SK-MEL-5 (cell line): ENCODE measurements around the gene CADPS. TPM values are rescaled to one million over a fixed set of nuclear protein-coding genes. Genes with fewer than 3 reads are reported as not detected.

Experiments used
- DNase-seq: peaks from one replicate; pipeline ENCODE4 v3.0.0-alpha.2; 2016; ENCODE audit warnings: low read depth, low spot score
- in situ Hi-C: cut with HindIII; loops from 2 replicates; pipeline ENCODE4 v1.10.0; 2016; ENCODE audit warnings: low sequenced_read_pairs, high pct_unique_total_duplicates, low pct_unique_long_range_greater_than_20kb
- total RNA-seq: library from RNA; depleted of rRNA; stranded (reverse); fragments of >200 nt; shearing (Covaris generic); gene quantifications from 2 replicates; pipeline ENCODE4 v1.2.3, GENCODE V29; 2014

CADPS gene
- total RNA-seq, 1 experiment from 2014 or later: not detected

DNA sequence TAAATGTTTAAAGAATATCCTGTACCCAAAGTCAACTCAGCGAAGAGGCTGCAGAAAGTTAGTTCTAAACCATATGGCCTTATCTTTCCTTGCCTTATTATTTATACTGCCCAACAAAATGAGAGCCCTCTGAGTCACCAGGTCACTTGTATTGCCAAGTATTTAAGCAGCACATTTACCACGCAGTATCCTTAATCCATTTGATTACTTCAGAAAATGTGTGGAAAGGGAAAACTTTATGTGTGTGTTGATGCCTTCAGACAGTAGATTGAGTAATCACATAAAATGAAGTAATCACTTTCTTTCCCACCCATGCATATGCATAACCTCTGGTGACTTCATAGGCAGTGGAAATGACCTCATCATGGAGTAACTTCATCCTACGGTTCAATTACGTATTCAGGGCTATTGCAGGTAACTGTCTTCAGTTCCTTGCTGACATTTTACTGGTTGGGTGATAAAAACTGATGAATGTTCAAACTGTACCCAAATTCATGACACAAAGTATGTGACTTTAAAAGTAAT, 7.5 kb upstream of the CADPS start:
- DNase-seq: no peak
- in situ Hi-C loops: no loop called here

DNA sequence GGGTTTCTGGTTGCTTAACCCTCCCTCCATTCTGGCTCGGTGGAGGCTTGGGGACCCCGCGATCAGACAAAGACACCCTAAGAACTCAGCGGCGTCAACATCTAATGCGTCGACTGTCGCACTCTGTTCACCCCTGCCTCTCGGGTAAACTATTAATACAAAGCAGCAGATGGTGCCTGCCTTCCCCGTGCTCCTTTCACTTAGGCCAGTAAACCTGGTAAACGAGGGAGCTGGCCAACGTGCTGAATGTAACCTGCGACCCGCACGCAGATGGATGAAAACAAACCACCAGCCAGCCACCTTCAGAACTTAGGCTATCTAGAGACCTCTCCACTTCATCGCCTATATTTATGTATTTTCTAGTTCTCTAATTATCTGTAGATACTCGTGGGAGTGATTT, 848 bp upstream of the CADPS start:
- in situ Hi-C loops: no loop called here

DNA sequence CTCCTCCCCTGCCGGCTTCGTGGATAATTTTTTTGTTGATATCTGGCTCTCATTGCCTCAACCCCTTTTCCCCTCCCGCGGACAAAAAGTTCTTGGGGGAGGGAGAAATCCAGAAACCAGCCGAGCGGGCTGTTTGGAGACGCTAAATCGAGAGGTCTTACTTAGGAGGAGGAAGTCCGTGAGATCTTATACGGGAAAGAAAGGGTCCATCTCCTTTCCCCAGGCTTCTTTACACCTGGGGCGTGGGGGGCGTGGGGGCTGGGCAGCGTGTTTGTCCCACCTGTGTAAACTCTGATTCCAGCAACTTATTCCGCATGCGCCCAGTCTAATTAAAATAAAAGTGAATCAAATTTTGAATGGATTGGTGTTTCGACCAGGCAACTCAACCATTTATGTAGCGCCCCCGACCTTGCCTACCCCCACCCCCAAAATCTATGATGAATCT, 364 bp upstream of the CADPS start:
- in situ Hi-C loops: no loop called here
- DNase-seq: no peak

More for the DNA sequence above, 848 bp upstream of the CADPS start:
- DNase-seq: peak; percentile 55

DNA sequence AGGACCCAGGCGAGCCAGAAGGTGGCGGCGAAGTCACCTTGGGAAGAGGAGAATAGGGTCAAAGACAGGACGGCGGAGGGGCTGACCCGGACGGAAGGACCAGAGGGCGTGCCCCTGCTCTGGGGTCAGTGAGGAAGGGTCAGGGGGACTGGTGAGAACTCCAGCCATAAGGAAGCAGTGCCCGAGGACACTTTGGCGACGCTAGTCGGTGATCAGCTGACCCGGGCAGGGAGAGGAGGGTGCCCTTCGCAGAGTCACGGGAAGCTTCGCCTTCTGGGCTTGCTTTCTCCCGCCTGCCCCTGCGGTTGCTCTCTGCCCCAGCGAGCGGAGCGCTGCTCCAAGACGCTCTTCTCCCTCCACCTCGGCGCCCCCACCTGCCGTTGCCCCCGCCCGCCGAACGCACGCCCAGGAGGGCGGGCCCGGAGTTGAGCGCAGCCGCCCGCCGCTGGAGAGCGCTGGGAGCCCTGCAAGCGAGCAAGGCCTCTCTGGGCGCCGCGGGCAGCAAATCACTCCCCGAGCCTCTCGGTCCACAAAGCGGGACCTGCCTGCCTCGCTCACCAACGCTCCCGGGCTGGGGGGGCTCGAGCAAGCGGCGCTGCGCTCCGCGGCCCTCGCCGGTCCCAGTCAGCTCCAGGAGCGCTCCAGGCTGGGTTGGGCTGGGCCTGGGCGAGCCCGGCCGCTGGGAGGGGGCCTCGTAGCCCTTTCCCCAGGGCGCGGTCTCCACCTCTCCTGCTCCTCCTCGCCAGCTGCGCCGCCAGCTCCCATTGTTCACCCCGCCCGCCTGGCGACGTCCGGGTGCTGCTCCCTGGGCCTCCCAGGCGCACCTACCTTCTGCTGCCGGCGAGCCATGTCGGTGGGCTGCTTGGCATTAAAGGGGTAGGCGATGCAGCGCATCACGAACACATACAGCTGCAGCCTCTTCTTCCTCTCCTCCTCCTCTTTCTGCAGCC, 1.2 kb downstream of the CADPS start:
- peak; percentile 57 for DNase-seq
- in situ Hi-C loops: no loop called here

DNA sequence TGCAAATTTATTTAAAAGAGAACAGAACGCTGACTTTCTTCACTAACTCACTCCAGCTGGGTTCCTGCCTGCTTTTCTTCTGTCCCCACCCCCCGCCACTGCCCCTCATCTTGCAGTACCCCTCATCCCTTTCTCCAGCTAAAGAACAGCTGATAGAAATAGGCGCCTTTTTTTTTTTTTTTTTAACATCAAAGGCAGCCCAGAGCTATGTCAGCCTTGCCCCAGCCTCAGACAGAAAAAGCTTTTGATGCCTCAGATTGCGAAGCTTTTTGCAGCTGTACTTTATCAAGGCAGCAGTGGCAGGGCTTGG, 1.8 kb downstream of the CADPS start:
- no peak for DNase-seq
- in situ Hi-C loops: no loop called here

DNA sequence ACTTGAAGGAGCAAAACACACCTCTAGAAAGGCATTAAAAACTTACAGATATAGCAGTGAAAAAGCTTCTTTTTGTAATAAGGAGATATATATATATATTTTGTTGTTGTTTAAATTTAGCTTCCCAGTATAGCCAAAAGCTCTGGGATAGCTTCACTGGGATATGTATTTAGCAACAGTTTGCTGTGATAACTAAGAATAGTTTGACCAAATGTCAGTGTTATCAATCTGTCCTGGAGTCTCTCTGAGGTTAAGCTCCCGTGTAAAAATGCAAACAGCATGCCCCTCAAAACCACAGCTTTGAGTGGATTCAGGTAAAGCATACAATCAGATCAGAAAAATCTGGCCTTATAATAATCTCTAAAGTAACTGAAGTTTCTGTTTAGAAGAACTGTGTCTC, 2.9 kb downstream of the CADPS start:
- in situ Hi-C loops: no loop called here
- DNase-seq: no peak

DNA sequence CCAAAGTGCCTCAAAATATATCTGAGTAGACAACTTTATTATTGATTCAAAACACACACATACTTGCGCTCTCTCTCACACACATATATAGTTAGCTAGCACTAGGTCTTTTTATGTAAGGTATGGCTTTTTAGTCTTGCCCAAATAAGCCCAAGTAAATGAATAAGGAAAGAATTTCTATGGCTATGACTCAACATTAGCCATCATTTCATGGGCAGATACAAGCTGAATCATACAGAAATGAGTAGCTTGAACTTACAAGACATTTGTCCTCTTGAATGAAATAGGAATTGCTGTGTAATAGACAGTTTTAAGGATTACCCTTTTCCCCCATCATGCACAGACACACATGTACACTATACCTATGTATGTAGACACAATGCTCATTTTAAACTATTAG, 4.9 kb downstream of the CADPS start:
- no peak for DNase-seq
- in situ Hi-C loops: no loop called here

DNA sequence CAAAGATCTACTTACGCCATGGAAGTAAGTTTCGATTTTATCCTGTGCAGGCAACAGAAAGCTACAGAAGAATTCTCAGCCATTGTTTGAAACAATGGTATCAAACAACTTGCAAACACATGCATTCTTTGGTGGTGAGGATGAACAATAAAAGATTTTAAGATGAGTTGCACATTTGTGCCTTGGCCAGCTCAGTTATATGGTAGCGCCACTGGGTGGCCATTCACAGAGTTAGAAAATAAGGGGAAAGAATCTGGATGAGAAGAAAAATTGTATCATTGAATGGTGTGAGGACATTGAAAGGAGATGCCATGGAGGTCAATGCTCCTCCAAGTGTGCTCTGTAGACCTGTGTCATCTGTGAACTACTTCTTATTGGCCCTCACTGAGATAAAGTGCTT, 11.6 kb downstream of the CADPS start:
- in situ Hi-C loops: no loop called here
- DNase-seq: no peak

DNA sequence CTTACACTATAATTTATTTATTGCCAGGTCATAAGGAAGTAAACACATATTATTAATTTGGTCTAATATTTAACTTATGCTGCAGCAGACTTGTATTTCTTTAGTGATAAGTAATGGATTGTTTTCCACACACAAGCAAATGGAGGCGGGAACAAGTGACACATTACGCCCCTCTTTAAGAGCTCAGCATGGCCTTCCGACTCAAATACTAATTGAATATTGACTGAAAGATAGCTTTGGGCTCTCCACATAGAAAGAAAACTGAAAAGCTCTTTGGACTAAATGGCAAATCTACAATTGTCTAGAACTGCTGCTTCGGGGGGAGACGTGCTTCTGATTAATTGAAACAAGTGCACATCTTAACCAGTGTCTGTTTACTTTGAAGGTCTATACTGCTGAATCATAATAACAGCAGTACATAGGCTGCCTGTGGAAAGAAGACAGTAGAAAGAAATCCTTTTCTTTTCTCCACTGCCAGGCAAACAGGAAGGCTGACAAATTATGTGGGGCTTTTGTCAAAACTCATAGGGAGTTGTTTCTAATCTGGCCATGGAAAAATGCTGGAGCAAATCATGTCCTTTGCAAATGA, 15.9 kb downstream of the CADPS start:
- in situ Hi-C loops: no loop called here
- DNase-seq: no peak

DNA sequence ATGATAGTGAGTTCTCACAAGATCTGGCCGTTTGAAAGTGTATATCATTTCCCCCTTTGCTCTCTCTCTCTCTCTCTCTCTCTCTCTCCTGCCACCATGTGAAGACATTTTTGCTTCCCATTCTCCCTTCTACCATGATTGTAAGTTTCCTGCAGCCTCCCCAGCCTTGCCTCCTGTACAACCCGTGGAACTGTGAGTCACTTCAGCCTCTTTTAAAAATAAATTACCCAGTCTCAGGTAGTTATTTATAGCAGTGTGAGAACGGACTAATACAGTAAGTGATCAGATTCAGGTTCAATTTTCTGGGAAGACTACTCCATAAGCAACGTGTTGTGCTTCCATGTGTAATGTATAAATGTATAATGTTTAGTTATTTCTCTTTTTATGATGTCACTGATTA, 29.2 kb downstream of the CADPS start:
- in situ Hi-C loops: no loop called here
- no peak for DNase-seq

DNA sequence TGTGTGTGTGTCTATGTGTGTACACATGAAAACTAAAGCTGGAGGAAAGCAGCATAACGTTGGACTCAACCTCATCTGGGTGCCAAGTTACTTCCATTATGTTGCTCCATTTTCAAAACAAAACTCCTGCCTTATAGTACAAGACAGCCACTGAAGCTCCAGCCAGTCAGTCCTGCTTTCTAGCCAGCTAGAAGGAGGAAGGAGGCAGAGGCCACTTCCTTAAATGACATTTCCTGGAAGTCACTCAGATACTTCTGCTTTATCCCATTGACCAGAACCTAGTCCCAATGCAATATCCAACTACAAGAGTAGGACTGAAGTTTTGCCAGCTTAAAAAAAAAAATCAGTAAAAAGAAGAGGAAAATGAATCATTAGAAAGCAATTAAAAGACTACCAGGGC, 31.7 kb downstream of the CADPS start:
- in situ Hi-C loops: no loop called here
- DNase-seq: no peak

DNA sequence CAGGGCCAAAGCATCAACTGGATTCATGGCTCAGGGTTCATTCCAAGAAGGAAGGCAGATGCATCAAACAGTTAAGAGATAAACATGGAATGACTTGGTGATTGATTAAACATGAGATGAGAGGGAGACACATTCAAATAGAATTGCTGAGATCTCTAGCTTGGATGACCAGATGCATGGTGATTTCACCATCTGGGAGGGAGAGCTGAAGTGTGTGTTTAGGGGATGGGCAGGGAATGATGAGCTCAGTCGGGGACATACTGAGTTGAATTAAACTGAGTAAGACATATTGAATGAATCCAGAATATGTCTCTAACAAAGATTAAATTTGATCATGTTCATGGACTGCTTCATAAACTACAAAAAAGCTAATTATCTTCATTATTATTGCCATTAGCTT, 35.5 kb downstream of the CADPS start:
- no peak for DNase-seq
- in situ Hi-C loops: no loop called here

DNA sequence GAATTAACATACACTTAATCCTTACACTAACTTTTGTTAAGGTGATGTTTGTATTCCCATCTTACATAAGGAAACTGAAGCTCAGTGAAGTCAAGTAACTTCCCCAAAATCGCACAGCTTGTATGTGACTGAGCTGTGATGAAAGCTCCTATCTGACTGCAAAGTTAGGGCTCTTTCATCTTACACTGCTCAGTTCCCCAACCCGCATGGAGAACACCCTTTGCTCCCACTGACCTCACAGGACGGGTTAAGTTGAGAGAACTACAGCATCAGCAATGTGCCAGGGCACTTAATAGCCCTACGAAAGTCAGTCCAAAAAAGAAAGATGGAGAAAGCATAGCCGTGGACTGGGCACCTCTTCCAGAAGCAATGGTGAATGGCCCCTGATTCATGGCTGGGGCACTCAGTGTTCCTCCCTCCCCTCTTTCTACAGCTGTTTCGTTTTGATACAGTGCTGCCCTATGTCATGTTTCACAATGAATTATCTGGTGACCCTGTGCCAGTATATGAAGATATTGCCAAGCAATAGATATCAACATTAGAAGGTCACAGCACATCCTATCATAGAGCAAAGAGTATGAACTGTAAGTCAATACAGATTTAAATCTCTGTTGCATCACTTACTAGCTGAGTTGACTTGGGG, 38.0 kb downstream of the CADPS start:
- in situ Hi-C loops: no loop called here
- no peak for DNase-seq

DNA sequence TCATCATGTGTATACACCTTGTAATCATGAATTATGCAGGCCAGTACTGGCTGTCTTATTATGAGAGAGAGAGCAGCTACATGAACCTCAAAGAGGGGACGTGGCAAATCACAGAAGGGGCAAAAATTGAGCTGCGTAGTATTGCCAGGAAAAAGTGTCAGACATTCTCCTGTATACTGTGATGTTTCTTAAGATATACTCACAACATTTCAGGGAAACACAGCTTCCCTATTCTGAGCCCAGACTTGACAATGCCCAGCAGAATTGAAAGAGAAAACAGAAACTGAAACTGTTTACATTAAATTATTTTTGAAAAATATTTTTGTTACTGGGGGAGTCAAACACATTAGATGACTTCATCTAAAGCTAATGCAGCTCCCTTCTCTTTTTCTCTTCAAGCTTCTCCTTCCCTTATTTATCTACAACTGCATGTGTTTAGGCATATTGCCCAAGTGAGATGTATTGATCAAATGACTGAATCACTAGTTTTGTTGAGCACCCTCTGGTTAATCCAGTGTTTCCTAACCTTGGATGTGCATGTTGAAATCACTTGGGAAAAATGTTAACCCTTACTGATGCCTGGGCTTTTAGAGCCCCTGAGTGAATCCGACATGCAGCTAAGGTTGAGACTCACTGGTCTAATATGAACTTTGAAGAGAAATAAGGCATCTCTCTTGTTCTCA, 39.5 kb downstream of the CADPS start:
- no peak for DNase-seq
- in situ Hi-C loops: no loop called here

DNA sequence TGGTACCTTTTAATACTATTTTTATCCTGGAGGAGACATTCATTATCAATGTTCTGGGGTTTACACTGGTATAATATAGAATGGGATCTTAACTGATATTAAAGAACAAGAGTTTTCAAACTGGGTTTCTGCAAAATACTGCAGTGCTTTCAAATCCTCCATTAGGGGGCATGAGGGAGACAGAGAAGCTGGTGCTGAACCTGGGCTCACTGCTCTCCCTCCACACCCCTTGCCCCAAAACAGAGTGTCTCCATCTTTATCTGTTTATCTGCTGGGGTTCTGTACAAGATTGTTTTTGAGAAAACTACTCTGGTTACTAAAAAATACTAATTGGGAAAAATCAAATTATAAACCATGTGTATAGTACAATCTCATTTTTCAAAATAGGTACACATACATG, 41.7 kb downstream of the CADPS start:
- in situ Hi-C loops: no loop called here
- peak; percentile 54 for DNase-seq

DNA sequence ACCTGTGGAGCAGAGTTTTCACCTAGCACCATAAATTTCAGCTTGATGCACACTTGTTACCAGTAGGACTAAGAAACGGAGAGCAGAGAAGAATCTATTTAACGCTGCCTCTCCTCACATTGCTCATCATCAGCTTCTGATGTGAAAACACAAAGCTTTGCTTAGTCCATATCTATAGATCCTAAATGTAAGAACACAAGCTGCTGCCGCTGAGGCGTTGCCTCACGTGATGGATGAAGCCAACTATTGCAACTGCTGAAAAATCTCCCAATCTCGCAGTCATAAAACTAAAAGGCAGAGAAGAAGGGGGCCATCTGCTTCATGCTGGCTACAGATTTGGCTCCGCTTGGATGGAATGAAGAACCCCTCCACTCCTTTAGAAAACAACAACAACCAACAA, 42.7 kb downstream of the CADPS start:
- DNase-seq: no peak
- in situ Hi-C loops: no loop called here

DNA sequence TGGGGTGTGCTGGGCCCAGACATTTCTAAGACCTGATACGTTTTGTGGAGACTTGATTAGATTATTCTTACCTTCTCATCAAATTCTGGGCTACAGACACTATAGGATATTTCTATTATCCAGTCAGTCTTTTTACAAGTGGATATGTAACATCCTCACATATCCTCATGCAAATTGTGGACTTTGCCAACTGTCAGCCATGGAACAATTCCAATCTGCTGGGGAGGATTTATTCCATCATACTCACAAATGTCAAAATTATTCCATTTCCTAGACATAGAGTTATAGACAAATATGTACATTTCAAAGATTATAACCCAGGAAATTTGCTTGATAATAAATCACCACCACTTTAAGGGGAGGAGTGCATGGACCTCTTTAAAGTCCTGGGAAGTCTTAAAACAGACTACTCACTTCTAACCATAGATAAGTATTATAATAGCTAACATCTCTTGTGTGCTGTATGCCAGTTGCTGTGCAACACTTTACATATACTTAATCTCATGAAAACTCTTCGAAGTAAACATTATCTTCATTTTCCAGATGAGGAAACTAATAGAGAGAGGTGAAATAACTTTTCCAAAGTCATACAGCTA, 44.4 kb downstream of the CADPS start:
- in situ Hi-C loops: no loop called here

DNA sequence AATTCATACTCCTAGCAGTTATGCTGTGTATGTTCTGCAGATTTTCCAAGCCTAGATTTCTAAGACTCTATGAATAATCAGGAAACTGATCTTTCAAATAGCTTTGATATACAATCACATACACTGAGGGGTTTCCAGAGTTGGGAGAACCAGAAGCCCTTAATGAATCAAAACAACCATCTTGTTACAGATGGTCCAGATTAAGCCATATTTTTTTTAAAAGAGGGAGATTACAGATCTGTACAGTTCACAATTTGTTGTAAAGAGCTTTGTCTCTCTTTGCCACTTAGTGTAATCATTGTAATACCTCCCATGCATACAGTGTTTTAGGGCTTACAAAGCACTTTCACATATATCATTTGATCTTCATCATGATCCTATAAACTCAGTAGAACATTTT, 47.7 kb downstream of the CADPS start:
- in situ Hi-C loops: no loop called here
- no peak for DNase-seq

More for the DNA sequence above, 44.4 kb downstream of the CADPS start:
- no peak for DNase-seq
